Common myeloid progenitor, CD34-positive (primary cell): Measurements from ENCODE around the gene NSUN6.

Experiments used
- CTCF ChIA-PET: fragments of 350-600 bp; sonication (Branson Sonifier 250); formaldehyde crosslinking; loops from one replicate; lab custom pipeline; 2021; ENCODE audit warnings: antibody characterized with exemption; lab: Charles Lee
- POLR2A ChIA-PET: fragments of 350-600 bp; sonication (Branson Sonifier 250); formaldehyde crosslinking; loops from one replicate; lab custom pipeline; 2021; ENCODE audit warnings: antibody characterized with exemption; lab: Charles Lee
- DNase-seq, 3 donors: peaks; one replicate each; pipeline versions ENCODE4 v3.0.0 to v3.0.0-alpha.2; 2013
- H3K27ac ChIP-seq, 2 experiments: 1 replicate in 1 of 2; 2 replicates in 1 of 2; pipeline ENCODE4 v1.7.0; 2013; ENCODE audit warnings: inconsistent platforms in 2 of 2, low read length in 2 of 2, mild to moderate bottlenecking in 2 of 2, low read depth in 1 of 2, moderate library complexity in 1 of 2; ENCODE audit not compliant: severe bottlenecking in 2 of 2, insufficient read depth in 1 of 2, poor library complexity in 1 of 2
- H3K27me3 ChIP-seq, 5 experiments: replicated peaks in 2 of 5; 1 replicate in 3 of 5; 2 replicates in 2 of 5; pipeline versions ENCODE4 v1.6.1 to v1.7.0; 2013; ENCODE audit warnings: low read length in 4 of 5, mild to moderate bottlenecking in 2 of 5, moderate library complexity in 2 of 5, inconsistent platforms in 1 of 5; ENCODE audit not compliant: insufficient read depth in 5 of 5, control insufficient read depth in 4 of 5
- H3K36me3 ChIP-seq, 4 experiments: 1 replicate in 2 of 4; 2 replicates in 2 of 4; pipeline versions ENCODE4 v1.6.1 to v1.7.0; 2013; ENCODE audit warnings: low read length in 3 of 4, control low read depth in 1 of 4, mild to moderate bottlenecking in 1 of 4; ENCODE audit not compliant: control insufficient read depth in 4 of 4, insufficient read depth in 4 of 4
- H3K4me1 ChIP-seq, 4 experiments: 1 replicate in 3 of 4; 2 replicates in 1 of 4; pipeline versions ENCODE4 v1.6.1 to v1.7.1; 2013; ENCODE audit warnings: low read length in 3 of 4, mild to moderate bottlenecking in 3 of 4, control low read depth in 1 of 4, inconsistent platforms in 1 of 4, moderate library complexity in 1 of 4; ENCODE audit not compliant: control insufficient read depth in 4 of 4, insufficient read depth in 4 of 4; ENCODE audit errors: control extremely low read depth in 1 of 4
- H3K4me3 ChIP-seq, 7 experiments: 1 replicate in 4 of 7; 2 replicates in 3 of 7; pipeline versions ENCODE4 v1.5.1 to v1.7.0; 2013; ENCODE audit warnings: mild to moderate bottlenecking in 7 of 7, low read length in 6 of 7, moderate library complexity in 6 of 7, inconsistent platforms in 2 of 7, low read depth in 2 of 7, control low read depth in 1 of 7; ENCODE audit not compliant: insufficient read depth in 4 of 7, control insufficient read depth in 1 of 7; ENCODE audit errors: extremely low read depth in 1 of 7
- H3K9me3 ChIP-seq, 5 experiments: 1 replicate in 4 of 5; 2 replicates in 1 of 5; pipeline versions ENCODE4 v1.6.1 to v1.7.1; 2013; ENCODE audit warnings: low read length in 4 of 5, mild to moderate bottlenecking in 2 of 5, inconsistent platforms in 1 of 5, low read depth in 1 of 5, moderate library complexity in 1 of 5; ENCODE audit not compliant: control insufficient read depth in 4 of 5, insufficient read depth in 2 of 5; ENCODE audit errors: control extremely low read depth in 1 of 5
- WGBS: methylation state at CpG from one replicate; pipeline ENCODE4 v1.1.5; 2013; ENCODE audit not compliant: insufficient coverage; 5-methylcytosine and 5-hydroxymethylcytosine counted together

Gene NSUN6

DNA sequence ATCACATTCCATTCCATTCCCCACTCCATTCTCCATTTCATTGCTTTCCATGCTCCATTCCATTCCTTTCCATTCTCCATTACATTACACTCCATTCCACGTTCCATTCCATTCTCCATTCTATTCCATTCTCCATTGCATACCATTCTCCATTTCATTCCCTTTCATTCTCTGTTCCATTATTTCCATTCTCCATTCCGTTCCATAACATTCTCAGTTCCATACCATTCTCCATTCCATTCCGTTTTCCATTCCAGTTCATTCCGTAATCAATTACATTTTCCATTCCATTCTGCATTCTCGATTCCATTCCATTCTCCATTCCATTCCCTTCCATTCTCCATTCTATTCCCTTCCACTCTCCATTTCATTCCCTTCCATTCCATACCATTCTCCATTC is 86.4 kb downstream of the NSUN6 start:
- no peaks in the 10 kb centered on the region for H3K4me1 ChIP-seq
- no peak overlapping the region for H3K4me3 ChIP-seq
- no peak for DNase-seq
- H3K27ac ChIP-seq: no peak overlapping the region
- ChIA-PET POLR2A (no interaction called here), CTCF (no interaction called here)
- H3K36me3 ChIP-seq: peaks cover 0 to 29% (median 7%) of the 10 kb centered on the region in 4 experiments
- 98% methylated on average over 5 of the region's 5 CpGs for WGBS
- H3K27me3 ChIP-seq: no peaks in the 10 kb centered on the region
- H3K9me3 ChIP-seq: peaks cover 0 to 57% (median 7%) of the 10 kb centered on the region in 5 experiments

DNA sequence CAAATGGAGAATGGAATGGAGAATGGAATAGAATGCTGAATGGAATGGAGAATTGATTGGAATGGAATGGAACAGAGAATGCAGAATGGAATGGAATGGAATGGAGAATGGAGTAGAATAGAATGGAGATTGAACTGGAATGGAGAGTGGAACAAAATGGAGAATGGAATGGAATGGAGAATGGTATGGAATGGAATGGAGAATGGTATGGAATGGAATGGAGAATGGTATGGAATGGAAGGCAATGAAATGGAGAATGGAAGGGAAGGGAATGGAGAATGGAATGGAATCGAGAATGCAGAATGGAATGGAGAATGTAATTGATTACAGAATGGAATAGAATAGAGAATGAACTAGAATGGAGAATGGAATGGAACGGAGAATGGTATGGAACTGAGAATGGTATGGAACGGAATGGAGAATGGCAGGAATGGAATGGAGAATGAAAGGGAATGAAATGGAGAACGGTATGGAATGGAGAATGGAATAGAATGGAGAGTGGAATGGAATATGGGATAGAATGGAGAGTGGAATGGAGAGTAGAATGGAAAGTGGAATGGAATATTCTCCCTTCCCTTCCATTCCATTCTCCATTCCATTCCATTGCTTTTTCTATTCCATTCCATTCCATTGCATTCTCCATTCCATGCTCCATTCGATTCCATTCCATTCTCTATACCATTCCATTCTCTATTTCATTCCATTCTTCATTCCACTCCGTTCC is 88.2 kb downstream of the NSUN6 start:
- CTCF ChIA-PET: no interaction called here
- peaks cover 0 to 62% (median 9%) of the 10 kb centered on the region in 5 experiments for H3K9me3 ChIP-seq
- WGBS: 97% methylated on average over 4 of the region's 6 CpGs
- peaks cover 0 to 47% (median 9%) of the 10 kb centered on the region in 4 experiments for H3K36me3 ChIP-seq
- no peak overlapping the region for H3K27ac ChIP-seq
- no peaks in the 10 kb centered on the region for H3K27me3 ChIP-seq
- no peak overlapping the region for H3K4me3 ChIP-seq
- no peaks in the 10 kb centered on the region for H3K4me1 ChIP-seq
- POLR2A ChIA-PET: no interaction called here
- DNase-seq: no peak

DNA sequence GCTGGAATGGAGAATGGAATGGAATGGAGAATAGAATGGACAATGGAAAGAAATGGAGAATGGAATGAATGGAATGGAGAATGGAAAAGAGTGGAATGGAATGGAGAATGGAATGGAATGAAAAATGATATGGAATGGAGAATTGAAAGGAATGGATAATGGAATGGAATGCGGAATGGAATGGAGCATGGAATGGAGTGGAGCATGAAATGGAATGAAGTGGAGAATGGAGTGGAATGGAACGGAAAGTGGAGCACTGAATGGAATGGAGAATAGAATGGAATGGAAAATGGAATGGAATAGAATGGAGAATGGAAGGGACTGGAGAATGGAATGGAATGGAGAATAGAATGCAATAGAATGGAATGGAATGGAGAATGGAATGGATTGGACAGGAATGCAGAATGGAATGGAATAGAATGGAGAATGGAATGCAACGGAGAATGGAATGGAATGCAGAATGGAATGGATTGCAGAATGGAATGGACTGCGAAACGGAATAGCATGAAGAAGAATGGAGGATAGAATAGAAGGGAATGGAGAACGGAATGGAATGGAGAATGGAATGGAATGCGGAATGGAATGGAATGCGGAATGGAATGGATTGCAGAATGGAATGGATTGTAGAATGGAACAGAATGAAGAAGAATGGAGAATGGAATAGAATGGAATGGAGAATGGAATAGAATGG is 89.4 kb downstream of the NSUN6 start:
- DNase-seq: no peak
- POLR2A ChIA-PET: no interaction called here

DNA sequence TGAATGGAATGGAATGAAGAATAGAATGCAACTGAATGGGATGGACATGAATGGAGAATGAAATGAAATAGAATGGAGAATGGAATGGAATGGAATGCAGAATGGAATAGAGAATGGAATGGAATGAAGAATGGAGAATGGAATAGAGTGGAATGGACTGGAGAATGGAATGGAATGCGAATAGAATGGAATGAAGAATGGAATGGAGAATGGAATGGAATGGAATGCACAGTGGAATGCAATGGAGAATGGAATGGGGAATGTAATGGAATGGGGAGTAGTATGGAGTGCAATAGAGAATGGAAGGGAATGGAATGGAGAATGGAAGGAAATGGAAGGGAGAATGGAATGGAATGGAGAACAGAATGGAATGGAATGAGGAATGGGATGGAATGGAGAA is 93.4 kb downstream of the NSUN6 start:
- H3K27me3 ChIP-seq: no peaks in the 10 kb centered on the region
- ChIA-PET POLR2A (no interaction called here), CTCF (no interaction called here)
- no peaks in the 10 kb centered on the region for H3K4me1 ChIP-seq
- 100% methylated on average over 1 of the region's 1 CpG for WGBS
- peaks cover 0 to 77% (median 15%) of the 10 kb centered on the region in 5 experiments for H3K9me3 ChIP-seq
- H3K27ac ChIP-seq: no peak overlapping the region
- no peak for DNase-seq
- no peak overlapping the region for H3K4me3 ChIP-seq
- peaks cover 3 to 92% (median 20%) of the 10 kb centered on the region in 4 experiments for H3K36me3 ChIP-seq

More for the DNA sequence above, 89.4 kb downstream of the NSUN6 start:
- 99% methylated on average over 8 of the region's 8 CpGs for WGBS
- H3K27me3 ChIP-seq: no peaks in the 10 kb centered on the region
- no peak overlapping the region for H3K4me3 ChIP-seq
- peaks cover 0 to 66% (median 12%) of the 10 kb centered on the region in 5 experiments for H3K9me3 ChIP-seq
- H3K36me3 ChIP-seq: peaks cover 3 to 59% (median 10%) of the 10 kb centered on the region in 4 experiments
- H3K4me1 ChIP-seq: no peaks in the 10 kb centered on the region
- CTCF ChIA-PET: no interaction called here
- no peak overlapping the region for H3K27ac ChIP-seq

DNA sequence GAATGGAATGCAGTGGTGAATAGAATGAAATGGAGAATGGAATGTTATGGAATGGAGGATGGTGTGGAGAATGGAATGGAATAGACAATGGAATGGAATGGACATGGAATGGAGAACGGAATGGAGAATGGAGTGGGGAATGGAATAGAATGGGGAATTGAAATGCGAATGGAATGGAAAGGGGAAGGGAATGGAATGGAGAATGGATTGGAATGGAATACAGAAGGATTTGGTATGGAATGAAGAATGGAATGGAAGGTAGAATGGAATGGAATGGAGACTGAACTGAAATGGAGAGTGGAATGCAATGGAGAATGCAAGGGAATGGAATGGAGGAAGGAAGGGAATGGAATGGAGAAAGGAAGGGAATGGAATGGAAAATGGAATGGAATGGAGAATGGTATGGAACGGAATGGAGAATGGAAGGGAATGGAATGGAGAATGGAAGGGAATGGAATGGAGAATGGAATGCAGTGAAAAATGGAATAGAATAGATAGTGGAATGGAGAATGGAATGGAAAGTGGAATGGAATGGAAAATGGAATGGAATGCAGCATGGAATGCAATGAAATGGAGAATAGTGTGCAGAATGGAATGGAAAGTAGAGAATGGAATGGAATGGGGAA is 94.8 kb downstream of the NSUN6 start:
- Histone ChIP-seq H3K4me1 (no peaks in the 10 kb centered on the region), H3K9me3 (peaks cover 0 to 64% (median 15%) of the 10 kb centered on the region in 5 experiments), H3K4me3 (no peak overlapping the region), H3K27me3 (no peaks in the 10 kb centered on the region), H3K27ac (no peak overlapping the region), H3K36me3 (peaks cover 5 to 86% (median 21%) of the 10 kb centered on the region in 4 experiments)
- 100% methylated on average over 3 of the region's 3 CpGs for WGBS
- POLR2A ChIA-PET: no interaction called here
- DNase-seq: no peak
- CTCF ChIA-PET: no interaction called here

DNA sequence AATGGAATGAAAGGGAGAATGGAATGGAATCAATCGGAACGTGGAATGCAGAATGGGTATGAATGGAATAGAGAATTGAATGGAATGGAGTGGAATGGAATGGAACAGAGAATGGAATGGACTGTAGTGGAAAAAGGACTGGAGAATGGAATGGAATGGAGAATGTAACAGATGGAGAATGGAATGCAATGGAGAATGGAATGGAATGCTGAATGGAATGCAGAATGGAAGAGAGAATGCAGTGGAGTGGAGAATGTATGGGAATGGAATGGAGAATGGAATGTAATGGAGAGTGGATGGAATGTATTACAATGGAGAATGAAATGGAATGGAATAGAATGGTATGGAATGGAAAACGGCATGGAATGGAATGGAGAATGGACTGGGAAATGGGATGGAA is 96.9 kb downstream of the NSUN6 start:
- Histone ChIP-seq H3K4me1 (no peaks in the 10 kb centered on the region), H3K27ac (no peak overlapping the region), H3K36me3 (peaks cover 8 to 78% (median 20%) of the 10 kb centered on the region in 4 experiments), H3K27me3 (no peaks in the 10 kb centered on the region), H3K9me3 (peaks cover 0 to 51% (median 11%) of the 10 kb centered on the region in 5 experiments), H3K4me3 (no peak overlapping the region)
- DNase-seq: no peak
- WGBS: 97% methylated on average over 3 of the region's 3 CpGs
- CTCF ChIA-PET: no interaction called here
- POLR2A ChIA-PET: no interaction called here

DNA sequence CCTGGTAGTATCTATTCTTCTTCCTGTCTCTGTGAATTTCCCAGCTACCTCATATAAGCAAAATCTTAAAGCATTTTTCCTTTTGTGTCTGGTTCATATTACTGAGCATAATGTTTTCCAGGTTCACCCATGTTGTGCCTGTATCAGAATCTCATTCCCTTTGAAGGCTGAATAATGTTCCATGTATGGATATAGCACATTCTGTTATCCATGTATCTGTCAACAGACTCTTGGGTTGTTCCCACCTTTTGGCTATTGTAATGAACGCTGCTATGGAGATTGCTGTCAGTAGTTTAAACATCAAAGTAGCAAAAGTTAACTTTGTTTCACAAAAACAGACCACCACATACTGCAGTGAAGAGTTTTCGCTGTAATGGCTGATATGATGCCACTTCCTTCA is 99.9 kb downstream of the NSUN6 start:
- Histone ChIP-seq H3K4me3 (no peak overlapping the region), H3K27me3 (no peaks in the 10 kb centered on the region), H3K4me1 (no peaks in the 10 kb centered on the region), H3K9me3 (peaks cover 0 to 26% (median 4%) of the 10 kb centered on the region in 5 experiments), H3K36me3 (peaks cover 2 to 49% (median 17%) of the 10 kb centered on the region in 4 experiments), H3K27ac (no peak overlapping the region)
- CTCF ChIA-PET: no interaction called here
- DNase-seq: no peak
- no CpG with 5 or more reads among the region's 2 CpGs for WGBS
- POLR2A ChIA-PET: no interaction called here
